Uterus (tissue), 4 donors: ENCODE results near the gene GPANK1. TPM values are rescaled to one million over a fixed set of nuclear protein-coding genes. Genes with fewer than 3 reads are reported as not detected.

Experiments used
- DNase-seq, 2 donors: peaks; one replicate each; pipeline ENCODE4 v3.0.0-alpha.2; 2019 to 2020
- H3K27ac ChIP-seq, 2 donors: fragments of 200-600 bp; sonication (generic); 1 replicate in 1 of 2; 2 replicates in 1 of 2; pipeline ENCODE4 v1.5.1; 2016 to 2018
- H3K27me3 ChIP-seq, 2 donors: fragments of 200-600 bp; sonication (generic); one replicate each; pipeline ENCODE4 v1.5.1; 2018 to 2019; ENCODE audit warnings: control low read depth in 1 of 2
- H3K36me3 ChIP-seq, 2 donors: fragments of 200-600 bp; sonication (generic); one replicate each; pipeline ENCODE4 v1.5.1; 2019; ENCODE audit warnings: control low read depth in 1 of 2
- H3K4me1 ChIP-seq, 2 donors: fragments of 200-600 bp; sonication (generic); one replicate each; pipeline ENCODE4 v1.5.1; 2018 to 2019; ENCODE audit warnings: control low read depth in 1 of 2
- H3K4me3 ChIP-seq, 2 donors: fragments of 200-600 bp; sonication (generic); 1 replicate in 1 of 2; 2 replicates in 1 of 2; pipeline ENCODE4 v1.5.1; 2018 to 2019; ENCODE audit warnings: mild to moderate bottlenecking in 1 of 2
- H3K9me3 ChIP-seq, 2 donors: fragments of 200-600 bp; sonication (generic); one replicate each; pipeline ENCODE4 v1.5.1; 2019; ENCODE audit warnings: control low read depth in 1 of 2
- POLR2A ChIP-seq, 2 donors: fragments of 450-650 bp; IDR thresholded peaks; one replicate each; pipeline ENCODE4 v1.6.1; 2016; ENCODE audit warnings: antibody characterized with exemption in 2 of 2, mild to moderate bottlenecking in 1 of 2, moderate library complexity in 1 of 2
- intact Hi-C: fragments of 100-400 bp; cut with DNase I; formaldehyde crosslinking; loops from one replicate; pipeline ENCODE4 v1.15.1; 2023; ENCODE audit warnings: low total_unique reads
- total RNA-seq, 4 donors: library from RNA; depleted of rRNA in 3 of 4; stranded (reverse); fragments of >200 nt in 3 of 4; gene quantifications; one replicate each; pipeline versions ENCODE4 v1.1.0 to v1.2.4, GENCODE V29; 2014 to 2023
- TF ChIP-seq, protein P1 (sequence below), 4 experiments: fragments of 200-600 bp in 2 of 4; fragments of 450-650 bp in 2 of 4; sonication (generic) in 2 of 4; IDR thresholded peaks; one replicate each; pipeline ENCODE4 v1.5.1; 2016 to 2019; ENCODE audit warnings: antibody characterized with exemption in 4 of 4, mild to moderate bottlenecking in 2 of 4, moderate library complexity in 1 of 4
- donor health status: DM: yes; HTN: yes; CAD: no.

The GPANK1 gene
- total RNA-seq, 4 donors from 2014 or later: 5.1 to 25.6 (median 15.4) TPM

DNA sequence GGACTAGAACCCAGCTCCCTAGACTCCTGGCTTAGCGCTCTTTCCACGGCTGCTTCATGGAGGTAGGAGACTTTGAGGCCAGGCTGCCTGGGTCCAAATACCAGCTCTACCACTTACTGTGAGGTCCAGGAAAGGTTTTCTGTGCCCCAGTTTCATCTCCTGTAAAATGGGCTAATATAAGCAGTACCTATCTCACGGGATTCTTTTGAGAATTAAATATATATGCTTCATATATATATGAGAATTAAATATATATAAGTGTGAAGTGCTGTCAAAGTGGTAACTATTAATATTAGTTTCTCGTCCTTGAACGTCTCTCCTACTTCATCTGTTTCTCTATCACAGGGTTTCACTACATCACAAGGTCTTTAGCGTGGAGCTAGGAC is 26.3 kb upstream of the GPANK1 start:
- no peak for DNase-seq
- TF ChIP-seq POLR2A (IDR thresholded peaks at IDR 0.05): no peak
- TF ChIP-seq, protein P1, sequence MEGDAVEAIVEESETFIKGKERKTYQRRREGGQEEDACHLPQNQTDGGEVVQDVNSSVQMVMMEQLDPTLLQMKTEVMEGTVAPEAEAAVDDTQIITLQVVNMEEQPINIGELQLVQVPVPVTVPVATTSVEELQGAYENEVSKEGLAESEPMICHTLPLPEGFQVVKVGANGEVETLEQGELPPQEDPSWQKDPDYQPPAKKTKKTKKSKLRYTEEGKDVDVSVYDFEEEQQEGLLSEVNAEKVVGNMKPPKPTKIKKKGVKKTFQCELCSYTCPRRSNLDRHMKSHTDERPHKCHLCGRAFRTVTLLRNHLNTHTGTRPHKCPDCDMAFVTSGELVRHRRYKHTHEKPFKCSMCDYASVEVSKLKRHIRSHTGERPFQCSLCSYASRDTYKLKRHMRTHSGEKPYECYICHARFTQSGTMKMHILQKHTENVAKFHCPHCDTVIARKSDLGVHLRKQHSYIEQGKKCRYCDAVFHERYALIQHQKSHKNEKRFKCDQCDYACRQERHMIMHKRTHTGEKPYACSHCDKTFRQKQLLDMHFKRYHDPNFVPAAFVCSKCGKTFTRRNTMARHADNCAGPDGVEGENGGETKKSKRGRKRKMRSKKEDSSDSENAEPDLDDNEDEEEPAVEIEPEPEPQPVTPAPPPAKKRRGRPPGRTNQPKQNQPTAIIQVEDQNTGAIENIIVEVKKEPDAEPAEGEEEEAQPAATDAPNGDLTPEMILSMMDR (IDR thresholded peaks at IDR 0.05): no peak
- H3K9me3 ChIP-seq: no peaks in the 10 kb centered on the region
- no peaks in the 10 kb centered on the region for H3K4me1 ChIP-seq
- H3K27ac ChIP-seq: peak overlapping the region in 1 of 2 donors; percentile 40
- no peaks in the 10 kb centered on the region for H3K36me3 ChIP-seq
- intact Hi-C loops: no loop called here
- H3K27me3 ChIP-seq: no peaks in the 10 kb centered on the region
- H3K4me3 ChIP-seq: no peak overlapping the region

DNA sequence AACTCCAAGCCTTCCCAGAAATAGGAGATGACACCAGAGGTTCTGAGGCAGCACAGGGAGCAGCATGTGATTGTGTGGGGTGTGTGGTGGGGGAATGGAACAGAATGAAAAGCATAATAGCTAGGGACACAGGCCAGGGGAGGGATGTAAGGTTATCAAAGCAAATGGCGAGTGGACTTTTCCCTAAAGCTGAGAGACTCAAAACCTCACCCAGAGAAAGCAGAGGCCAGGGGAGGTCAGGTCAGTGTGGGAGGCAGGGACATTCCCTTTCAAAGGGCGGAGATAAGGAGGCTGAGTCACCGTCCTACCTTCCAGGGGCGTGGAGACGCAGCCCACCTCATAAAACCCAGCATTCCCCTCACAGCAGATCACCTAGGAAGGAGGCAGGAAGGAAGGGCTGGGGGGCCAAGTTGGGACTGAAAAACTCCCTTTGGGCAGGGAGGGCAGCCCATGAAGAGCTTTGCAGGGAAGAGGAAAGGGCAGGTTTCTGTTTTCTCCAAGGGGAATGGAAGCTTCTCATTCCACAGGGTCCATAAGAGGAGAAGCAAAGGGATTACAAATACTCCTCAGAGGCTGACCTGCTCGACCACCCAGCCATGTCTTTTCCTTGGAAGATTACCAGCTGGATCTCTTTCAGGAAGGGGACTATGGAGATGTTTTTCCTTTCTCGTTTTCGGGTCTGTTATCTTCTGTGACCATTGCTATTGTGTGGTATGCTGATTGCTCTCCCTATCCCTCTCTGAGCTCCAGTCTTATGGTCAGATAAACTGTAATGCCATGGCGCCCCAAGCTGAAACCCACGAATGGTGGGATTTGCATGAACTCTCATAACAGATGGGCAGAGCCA is 25.7 kb upstream of the GPANK1 start:
- TF ChIP-seq, protein P1 (IDR thresholded peaks at IDR 0.05): no peak
- no peak for TF ChIP-seq POLR2A (IDR thresholded peaks at IDR 0.05)

DNA sequence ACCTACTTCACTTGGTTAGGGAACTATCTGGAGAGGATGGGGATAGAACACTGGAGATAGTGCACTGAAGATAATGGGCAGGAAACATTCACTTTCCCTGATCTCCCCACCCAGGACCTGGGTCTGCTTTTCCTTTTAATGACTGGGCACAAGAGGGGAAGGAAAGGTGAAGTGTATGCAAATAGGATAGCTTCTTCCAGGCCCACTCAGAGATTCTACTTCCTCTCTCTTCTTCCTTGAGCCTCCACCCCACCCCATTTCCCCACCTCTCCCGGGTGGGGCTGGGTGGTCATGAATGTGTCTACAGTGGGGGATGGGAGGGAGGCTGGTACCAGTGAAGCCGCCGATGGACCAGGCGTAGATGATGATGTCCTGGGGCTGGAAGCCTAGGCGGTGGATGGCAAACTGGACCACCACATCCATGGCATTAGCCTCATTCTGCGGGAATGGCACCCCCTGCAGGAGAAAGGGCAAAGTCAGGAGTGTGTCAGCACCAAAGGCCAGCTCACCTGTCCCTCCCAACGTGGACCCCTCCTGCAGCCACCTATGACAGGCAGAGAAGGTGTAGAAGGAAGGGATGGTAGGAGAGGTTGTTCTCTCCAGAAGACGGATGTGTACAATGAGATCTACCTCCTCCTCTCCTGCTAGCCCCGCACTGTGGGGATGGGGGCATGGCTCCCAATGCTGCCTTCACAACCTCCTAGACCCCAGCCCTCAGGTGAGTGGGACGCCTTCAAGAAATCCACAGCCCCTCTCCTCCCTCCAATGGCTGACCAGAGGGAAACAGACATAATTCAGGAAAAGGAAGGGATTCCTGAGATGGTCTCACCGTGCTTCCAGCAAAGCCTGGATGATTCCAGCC is 24.7 kb upstream of the GPANK1 start:
- Histone ChIP-seq H3K4me3 (no peak overlapping the region), H3K4me1 (no peaks in the 10 kb centered on the region), H3K27ac (peak overlapping the region; percentile 40 to 44), H3K36me3 (no peaks in the 10 kb centered on the region), H3K27me3 (no peaks in the 10 kb centered on the region), H3K9me3 (no peaks in the 10 kb centered on the region)
- TF ChIP-seq POLR2A (IDR thresholded peaks at IDR 0.05): no peak
- TF ChIP-seq, protein P1 (IDR thresholded peaks at IDR 0.05): no peak
- intact Hi-C loops: no loop called here
- DNase-seq: no peak

More for the DNA sequence above, 25.7 kb upstream of the GPANK1 start:
- no peaks in the 10 kb centered on the region for H3K36me3 ChIP-seq
- H3K4me3 ChIP-seq: no peak overlapping the region
- intact Hi-C loops: no loop called here
- H3K27ac ChIP-seq: peak overlapping the region; percentile 40 to 44
- H3K27me3 ChIP-seq: no peaks in the 10 kb centered on the region
- no peaks in the 10 kb centered on the region for H3K4me1 ChIP-seq
- no peak for DNase-seq
- H3K9me3 ChIP-seq: no peaks in the 10 kb centered on the region

DNA sequence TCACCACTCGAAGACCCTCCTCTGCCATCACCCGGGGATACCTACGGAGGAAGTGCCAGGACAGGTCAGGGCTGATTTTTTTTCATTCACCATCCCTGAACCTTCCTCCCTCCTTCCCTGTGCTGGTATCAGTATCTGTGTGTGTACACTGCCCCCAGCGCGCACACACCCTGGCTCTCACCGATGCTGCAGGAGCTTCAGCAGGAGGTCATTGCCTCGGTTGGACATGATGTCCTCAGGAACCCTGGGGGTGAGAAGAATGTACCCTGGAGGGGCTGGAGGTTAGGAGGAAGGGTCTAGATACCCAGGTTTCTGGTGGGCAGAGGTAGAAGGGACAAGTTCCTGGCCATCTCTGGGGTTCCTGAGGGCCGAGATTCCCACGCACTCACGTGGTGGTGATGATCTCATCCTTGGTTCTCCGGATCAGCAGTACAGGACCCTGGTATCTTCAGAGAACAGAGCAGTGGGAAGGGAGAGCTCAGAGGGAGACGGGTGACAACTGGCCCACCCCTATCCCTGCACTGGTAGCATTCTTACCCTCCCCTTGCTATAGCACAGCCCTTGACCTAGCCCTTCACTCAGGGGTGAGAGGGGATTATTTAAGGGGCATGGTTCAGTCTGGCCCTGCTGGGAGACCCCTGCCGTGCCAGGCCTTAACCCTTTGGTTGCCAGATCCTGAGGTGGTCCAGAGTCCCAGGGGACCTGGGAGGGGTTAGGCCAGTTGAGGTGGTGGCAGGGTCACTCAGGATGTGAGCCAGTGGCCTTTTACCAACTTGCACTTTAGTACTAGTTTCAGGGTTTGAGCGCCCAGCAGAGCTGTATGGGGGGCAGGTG is 23.3 kb upstream of the GPANK1 start:
- Histone ChIP-seq H3K9me3 (no peaks in the 10 kb centered on the region), H3K4me1 (no peaks in the 10 kb centered on the region), H3K27me3 (no peaks in the 10 kb centered on the region), H3K4me3 (no peak overlapping the region), H3K27ac (no peak overlapping the region), H3K36me3 (no peaks in the 10 kb centered on the region)
- DNase-seq: no peak
- intact Hi-C loops: no loop called here
- TF ChIP-seq POLR2A (IDR thresholded peaks at IDR 0.05): no peak
- TF ChIP-seq, protein P1 (IDR thresholded peaks at IDR 0.05): no peak
